GM21576 (cell line): ENCODE data around the gene RNF214.
"Not testable (repeated sequence)": the region's sequence is repeated elsewhere in the genome, so short reads cannot be mapped to it uniquely, and the experiment has no call there.

ENCODE experiments used
- ATAC-seq: cut with Tn5 transposase; IDR thresholded peaks from one replicate; pipeline ENCODE4 v1.9.1; 2021; ENCODE audit warnings: mild to moderate bottlenecking, moderate library complexity; ENCODE audit not compliant: unreplicated experiment

RNF214 gene

DNA sequence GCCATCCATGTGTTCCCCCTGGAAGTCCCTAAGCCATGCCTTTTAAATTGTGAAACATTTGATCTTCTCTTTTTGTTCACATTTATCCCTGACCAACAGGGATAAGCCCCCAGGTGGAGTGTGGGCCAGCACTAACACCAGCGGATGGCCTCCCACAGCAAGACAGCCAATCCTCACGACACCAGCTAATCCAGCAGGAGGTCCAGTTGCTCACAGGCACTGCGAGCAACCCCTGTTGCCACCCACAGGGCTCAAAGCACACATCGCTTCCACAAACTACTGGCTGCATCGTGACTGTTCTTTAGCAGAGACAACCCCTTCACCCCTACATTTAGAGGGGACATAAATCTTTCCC lies 2.6 kb upstream of the RNF214 start:
- ATAC-seq: no peak

DNA sequence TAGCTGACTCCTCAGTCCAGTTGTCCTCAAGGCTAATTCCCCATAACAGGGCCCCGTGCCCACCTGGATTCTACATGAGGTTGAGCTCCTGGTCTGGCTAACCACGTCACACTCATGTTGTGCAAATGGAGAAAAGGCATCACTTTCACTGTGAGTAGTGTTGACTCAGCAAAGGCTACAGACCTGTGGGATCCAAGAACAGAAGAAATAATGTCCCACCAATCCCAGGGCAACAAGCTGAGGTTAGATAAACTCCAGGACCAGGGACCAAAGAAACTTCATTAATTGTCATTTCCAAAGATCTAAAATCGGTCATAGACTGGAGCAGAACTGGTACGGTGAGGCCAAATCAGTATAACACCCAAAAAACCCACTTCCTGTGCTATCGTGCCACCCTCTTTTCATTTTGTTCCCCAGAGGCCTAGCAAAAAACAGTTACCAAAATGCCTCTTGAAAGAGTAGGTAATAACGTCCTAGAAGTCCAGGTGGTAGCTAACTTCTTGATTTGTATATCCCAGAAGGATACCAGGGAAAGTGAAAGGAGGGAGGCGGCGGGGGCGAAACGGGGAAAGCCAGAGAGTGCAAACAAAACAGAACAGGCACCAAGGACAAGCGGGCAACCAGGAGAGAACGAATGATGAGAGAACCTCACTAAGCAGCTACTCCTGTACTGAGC lies 2.0 kb upstream of the RNF214 start:
- ATAC-seq: no peak

DNA sequence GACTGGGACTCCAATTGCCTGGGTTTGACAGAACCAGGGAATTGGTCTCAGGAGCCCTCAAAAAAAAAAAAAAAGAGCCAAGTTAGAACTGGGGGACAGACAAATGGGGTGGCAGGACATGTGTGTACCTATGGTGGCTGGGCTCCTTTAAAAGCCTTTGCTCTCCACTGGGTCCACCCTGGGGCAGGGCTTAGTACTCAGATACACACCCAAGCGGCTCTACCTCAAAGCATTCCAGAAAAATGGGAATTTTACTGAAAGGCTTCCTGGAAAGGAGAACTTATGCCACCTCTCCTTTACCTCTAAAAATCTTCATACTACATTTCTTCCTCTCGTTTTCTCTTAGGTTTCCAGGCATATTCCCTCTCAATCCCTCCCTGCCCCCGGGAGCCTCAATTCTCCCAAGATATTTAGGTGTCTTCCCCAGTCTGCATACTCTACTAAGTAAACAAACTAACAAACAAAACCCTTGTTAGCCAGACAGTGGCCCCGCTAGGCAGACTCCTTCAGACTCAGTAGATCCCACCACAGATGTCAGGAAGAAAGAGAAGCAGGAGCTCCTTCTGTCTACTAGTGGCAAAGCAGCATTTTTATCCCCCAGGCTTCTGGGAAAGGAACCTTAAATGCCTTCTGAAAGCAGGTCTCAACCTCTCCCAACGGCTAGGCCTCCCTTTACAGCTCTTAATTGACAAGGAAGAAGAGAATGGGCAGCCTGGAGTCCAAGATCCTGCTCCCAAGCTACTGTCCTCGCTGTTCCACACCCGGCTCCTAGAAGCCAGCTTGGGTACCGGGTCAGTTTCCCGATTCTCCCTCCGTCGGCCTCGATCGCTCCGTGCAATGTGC lies 1.3 kb upstream of the RNF214 start:
- ATAC-seq: no peak

DNA sequence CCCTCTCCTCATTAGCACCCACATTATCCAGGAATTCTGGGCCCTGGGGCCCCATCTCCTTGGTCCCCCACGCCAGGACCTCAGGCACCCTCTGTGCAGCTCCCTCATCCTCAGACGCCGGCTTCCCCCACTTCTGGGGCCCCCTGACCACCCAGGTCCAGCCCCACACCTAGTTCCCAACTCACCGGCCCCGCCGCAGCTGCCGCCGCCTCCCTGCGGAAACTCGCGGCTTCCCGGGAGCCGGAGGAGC lies 704 bp upstream of the RNF214 start, which contains the start of gene PCSK7:
TSS of gene PCSK7 (minus strand) at position 232 of the 250 bp plus-strand sequence. CDS start 2,229 bp downstream, outside the sequence.
- ATAC-seq: peak; percentile 0

DNA sequence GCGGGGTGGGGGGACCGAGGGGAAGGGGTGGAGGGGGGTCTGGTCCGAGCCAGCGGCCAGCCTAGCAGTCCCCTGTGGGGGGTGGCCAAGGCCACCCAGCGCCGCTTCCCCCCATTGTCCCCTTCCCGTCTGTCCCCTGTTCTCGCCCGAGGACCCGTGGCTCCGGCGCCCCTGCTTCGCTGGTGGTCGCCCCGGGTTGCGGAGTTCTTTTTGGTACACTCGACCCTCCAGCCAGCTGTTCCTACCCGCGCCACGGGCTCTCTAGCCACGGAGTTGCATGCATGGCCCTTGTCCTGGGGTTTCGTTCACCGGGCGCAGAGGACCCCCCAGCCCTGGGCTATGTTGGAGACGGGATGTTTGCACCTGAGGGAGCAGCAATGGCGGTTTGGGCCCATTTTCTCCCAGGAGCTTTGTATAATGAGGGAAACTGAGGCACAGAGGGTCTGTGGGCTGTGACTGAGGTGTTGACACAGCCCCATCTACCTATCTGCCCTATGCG lies 489 bp downstream of the RNF214 start:
- no peak for ATAC-seq

DNA sequence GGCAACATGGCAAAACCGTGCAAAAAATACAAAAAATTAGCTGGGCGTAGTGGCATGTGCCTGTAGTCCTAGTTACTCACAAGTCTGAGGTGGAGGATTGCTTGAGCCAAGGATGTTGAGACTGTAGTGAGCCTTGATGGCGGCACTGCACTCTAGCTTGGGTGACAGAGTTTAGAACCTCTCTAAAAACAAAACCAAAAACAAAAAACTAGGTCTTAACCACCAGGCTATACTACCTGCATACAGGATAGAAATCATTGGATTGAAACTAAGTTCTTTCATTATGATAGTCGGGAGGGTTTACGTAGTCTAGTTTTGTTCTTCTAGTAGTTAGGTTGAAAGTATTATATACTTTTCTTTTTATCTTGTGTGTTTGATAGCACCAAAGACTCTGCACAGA lies 5.8 kb downstream of the RNF214 start:
- ATAC-seq: no peak

DNA sequence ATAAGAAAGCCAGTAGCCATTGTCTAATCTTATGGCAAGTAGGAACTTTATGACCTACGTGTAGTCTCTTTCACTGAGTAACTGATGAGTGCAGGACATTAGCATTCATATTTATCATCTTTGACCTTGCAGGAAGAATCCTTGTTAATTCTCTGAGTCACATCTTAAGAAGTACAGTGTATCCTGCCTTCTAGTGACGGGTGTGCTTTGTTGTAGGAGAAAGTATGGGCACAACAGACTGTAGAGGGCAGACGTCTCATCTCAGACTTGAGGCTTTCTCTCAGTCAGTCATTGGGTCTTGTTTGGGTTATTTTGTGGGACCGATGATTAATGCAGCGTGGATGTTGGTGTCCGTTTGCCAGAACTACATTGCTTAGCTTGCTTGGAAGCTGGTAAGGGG lies 6.8 kb downstream of the RNF214 start:
- ATAC-seq: no peak

DNA sequence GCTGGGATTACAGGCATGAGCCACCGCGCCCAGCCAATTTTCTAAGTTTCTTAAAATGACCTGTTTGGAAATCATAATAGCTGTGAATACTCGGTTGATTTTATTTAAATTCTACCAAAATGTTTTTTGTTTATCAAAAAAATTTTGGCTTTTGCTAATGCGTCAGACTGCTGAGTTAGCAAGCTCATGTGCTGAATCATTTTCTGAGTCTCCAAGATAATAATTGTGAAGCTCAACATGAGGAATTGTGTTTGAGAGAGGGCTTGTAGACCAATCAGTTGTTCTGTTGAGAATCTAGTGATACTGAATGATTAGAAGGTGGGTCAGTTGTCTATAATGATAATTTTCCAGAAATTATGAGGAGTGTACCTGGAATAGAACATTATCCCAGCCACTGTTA lies 15.9 kb downstream of the RNF214 start:
- ATAC-seq: no peak

DNA sequence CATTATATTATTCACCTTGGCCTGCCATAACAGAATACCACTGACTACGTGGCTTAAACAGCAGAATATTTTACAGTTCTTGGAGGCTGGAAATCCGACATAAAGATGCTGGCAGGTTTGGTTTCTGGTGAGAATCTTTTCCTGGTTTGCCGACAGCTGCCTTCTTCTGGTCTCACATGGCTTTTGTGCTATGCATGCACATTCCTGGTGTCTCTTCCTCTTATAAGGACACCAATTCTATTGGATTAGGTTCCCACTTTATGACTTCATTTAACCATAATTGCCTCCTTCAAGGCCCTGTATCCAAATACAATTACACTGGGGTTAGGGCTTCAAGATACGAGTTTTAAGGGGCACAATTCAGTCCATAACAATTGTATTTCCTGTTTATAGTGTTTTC lies 17.1 kb downstream of the RNF214 start:
- no peak for ATAC-seq

DNA sequence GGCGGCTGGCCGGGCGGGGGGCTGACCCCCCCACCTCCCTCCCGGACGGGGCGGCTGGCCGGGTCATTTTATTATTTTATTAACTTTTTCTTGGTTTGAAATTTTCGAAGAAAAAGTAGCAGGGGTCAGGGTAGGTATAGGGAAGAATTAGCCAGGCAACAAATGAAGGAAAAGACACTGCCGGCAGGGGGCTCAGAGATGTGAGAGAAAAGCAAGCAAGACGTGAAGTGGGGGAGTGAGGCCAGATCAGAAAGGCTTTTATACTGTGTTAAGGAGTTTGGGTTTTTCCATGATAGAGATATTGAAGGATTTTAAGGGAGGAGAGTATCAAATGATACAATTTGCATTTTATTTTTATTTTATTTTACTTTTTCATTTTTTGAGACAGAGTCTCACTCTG lies 19.0 kb downstream of the RNF214 start:
- no peak for ATAC-seq

DNA sequence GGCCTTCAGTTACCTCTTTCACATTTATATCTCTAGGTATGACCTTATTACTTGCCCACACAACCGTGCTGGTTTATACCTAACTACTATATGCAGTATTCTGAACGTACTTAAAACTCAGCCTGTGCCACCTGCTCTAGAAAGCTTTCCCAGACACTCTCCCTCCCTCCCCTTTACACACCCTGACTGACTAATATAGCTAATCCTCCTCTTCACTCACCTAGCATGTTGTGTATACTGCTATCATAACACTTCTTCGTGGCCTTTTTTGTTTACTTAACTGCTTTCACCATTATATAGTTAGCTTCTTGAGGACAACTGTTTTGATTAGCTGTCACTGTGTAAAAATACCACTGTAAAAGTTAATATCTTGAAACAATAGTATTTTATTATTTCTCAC lies 23.5 kb downstream of the RNF214 start:
- ATAC-seq: no peak

DNA sequence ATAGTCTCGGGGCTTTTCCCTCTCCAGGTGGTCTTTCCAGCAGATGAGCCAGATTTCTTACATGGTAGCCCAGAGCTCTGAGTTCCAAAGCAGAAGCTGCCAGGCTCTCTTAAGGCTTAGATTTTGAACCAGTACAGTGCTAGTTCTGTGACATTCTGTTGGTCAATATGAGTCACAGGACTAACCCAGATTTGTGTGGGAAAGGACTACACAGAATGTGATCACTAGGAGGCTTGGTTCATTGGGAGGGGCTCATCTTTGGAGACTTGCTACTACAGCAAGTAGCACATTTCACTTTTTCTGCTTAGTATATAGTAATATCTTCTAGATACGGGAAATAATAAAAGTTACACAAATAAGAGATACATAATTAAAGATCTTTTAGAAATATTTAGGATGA lies 24.1 kb downstream of the RNF214 start:
- ATAC-seq: no peak

DNA sequence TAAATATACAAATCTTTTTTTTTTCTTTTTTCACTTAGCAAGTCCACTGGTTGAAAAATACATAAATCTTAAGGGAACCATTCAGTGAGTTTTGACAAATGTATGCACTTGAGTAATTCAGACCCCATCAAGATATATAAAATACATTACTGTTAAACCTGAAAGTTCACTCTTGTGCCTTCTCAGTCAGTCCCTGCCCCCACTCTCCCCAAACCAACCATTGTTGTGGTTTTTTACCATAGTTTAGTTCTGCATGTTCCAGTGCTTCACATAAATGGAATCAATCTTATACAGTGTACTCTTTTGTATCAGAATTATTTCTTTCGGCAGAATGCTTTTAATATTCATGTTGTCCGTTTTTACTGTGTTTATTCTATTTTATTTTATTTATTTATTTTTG lies 26.1 kb downstream of the RNF214 start:
- no peak for ATAC-seq

DNA sequence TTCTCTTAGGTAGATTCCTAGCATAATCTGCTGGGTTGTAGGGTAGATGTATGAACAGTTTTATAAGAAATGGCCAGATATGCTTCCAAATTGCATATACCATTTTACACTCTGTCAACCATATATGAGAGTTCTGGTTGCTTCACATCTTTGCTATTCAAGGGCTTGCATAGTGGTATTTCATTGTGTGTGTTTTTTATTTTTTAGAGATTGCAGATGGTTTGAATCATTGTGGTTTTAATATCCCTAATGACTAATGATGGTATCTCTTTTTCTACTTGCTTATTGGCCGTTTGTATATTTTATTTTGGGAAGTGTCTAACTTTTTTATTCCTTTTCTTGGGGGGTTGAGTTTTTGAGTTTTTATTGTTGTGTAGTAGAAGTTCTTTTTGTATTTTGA lies 26.9 kb downstream of the RNF214 start:
- ATAC-seq: no peak

DNA sequence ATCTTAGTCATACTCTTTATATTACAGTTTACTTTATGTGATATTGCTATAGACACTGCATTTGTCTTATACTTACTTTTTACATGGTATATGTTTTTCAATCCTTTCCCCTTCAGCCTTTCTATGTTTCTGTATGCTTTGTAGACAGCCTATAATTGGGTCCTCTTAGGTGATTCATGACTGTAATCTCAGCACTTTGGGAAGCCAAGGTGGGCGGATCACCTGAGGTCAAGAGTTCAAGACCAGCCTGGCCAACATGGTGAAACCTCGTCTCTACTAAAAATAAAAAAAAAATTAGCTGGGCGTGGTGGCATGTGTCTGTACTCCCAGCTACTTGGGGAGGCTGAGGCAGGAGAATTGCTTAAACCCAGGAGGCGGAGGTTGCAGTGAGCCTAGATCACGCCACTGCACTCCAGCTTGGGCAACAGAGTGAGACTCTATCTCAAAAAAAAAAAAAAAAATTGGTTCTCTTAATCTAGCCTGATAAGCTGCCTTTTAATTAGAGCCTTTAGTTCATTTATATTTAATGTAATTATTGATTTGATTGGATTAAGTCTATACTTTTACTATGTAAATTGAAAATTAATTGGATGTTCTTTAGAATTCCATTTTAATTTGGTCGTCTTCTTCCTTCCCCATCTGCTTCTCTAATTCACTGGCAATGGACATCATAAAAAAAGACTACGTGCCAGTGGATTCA lies 32.3 kb downstream of the RNF214 start:
- not testable (repeated sequence) for ATAC-seq

DNA sequence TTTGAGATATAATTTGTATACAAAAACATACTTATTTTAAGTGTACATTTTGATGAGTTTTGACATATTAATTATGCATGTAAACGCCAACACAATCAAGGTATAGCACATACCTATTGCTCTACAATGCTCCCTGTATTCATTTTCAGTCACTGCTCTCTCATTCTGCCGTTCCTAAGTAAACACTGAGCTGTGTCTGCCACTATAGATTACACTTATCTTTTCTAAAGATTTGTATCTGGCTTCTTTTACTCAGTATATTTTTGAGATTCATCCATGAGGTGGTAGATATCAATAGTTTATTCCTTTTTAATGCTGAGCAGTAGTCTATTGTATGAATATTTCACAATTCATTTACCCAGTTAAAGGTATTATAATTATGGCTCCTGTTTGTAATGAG lies 33.3 kb downstream of the RNF214 start:
- no peak for ATAC-seq

DNA sequence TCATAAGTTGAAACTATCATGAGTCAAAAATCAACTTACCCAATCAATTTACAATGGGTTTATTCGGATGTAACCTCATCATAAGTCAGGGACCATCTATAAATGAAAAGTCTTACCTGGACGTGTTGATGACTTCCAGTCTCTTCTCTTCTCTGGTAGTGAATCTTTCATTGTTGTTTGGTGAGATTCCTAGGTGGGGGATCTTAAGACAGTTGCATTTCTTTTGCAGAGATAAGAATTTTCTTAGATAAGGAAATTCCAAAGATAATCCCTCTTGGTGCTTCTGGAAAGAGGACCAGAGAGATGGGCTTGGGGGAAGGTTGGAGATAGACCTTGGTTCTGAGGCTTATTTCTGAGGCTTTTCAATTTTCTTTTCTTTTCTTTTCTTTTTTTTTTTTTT lies 37.4 kb downstream of the RNF214 start:
- ATAC-seq: no peak

DNA sequence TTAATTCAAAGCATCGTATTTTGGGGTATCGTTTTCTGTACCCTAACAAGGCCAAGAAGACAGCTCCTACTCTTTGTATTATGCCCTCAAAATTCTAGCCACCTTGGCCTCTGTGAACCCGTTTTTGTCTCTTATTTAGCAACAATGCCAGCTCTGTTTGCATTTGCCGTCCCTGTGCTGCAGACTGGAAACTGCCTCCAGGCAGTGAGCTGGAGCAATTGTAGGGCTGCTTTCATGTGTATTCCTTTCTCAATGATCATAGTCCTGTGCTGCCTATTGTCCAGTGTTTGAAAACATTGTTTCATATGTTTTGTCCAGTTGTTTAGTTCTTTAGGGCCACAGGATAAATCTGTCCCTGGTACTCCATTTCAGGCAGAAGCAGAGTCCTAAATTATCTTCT lies 38.7 kb downstream of the RNF214 start:
- ATAC-seq: no peak

DNA sequence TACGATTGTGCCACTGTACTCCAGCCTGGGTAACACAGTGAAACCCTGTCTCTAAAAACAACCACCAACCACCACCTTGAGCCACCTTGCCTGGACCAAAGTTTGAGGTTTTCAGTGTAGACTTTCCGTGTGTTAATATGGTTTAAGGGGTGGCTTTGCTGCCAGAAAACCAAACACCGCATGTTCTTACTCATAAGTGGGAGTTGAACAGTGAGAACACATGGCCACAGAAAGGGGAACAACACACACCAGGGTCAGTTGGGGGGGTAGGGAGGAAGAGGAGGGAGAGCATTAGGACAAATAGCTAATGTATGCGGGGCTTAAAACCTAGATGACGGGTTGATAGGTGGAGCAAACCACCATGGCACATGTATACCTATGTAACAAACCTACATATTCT lies 39.7 kb downstream of the RNF214 start:
- not testable (repeated sequence) for ATAC-seq

DNA sequence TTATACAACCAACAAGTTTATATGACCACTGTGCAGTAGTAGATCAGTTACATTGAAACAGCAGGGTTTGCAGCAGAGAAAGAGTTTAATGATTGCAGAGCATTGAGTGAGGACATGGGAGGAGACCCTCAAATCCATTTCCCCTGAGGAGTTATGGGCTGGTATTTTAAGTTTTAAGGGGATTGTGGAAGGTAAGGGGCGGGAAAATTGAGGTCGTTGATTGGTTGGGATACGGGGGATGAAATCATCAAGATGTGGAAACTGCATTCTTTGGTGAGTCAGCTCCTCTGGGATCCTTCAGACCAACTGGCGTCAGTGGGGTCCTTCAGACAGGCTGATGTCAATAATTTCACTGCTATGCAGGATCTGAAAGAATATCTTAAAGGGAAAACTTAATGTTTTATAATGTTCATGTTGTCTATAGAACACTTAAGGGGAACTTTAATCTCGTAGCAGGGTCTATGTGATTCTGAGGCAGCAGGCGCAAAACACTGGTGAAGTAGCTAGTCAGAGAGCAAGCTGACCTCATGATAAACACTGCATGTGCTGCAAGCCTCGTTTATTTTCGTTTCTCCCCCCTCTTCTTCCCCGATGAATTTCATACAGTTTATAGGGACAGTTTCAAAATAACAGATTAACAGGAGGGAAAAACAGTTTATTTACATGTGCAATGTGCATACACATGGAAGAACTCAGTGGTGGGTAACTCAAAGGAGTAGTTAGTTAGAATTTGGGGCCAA lies 41.2 kb downstream of the RNF214 start:
- ATAC-seq: no peak

DNA sequence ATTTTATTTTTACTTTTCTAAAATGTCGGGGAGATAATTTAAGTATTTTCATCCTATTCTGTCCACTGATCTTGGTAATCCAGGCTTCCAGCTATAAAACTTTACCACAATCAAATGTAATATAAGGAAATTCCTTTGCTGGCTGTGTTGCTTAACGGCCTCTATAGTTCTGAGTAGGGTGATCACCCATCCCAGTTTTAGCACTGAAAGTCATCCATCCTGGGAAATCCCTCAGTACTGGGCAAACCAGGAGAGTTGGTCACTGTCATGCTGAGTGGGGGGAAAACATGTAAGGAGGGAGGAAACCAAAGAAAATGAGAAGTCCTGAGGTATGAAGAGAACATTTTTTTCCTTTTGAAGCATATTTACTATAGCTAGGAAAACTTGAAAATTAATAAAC lies 45.9 kb downstream of the RNF214 start:
- no peak for ATAC-seq
